HCT116 (cell line): ENCODE measurements around the gene C10orf120. TPM values are rescaled to one million over a fixed set of nuclear protein-coding genes. Genes with fewer than 3 reads are reported as not detected.

Source experiments
- ATAC-seq: fragments of 200-7000 bp; cut with Tn5 transposase; 2 replicates; pipeline ENCODE4 v1.9.1; 2020; ENCODE audit warnings: mild to moderate bottlenecking, moderate library complexity
- BruUV-seq: library from RNA; stranded (reverse); fragments of 400-500 nt; replicated peaks from 2 replicates; lab custom pipeline; 2021; lab: Mats Ljungman, UMichigan
- CTCF ChIA-PET: fragments of 300-600 bp; sonication (Branson Sonifier 250); formaldehyde crosslinking; loops from one replicate; lab custom pipeline; 2021; ENCODE audit warnings: antibody characterized with exemption; lab: Charles Lee
- POLR2A ChIA-PET: fragments of 300-600, 350-600 bp; sonication (Branson Sonifier 250); formaldehyde crosslinking; loops from one replicate; lab custom pipeline; 2021; ENCODE audit warnings: antibody characterized with exemption; lab: Charles Lee
- RAD21 ChIA-PET, 2 experiments: fragments of 300-600 bp; sonication (Branson Sonifier 250); formaldehyde crosslinking; loops; one replicate each; lab custom pipeline; 2023; ENCODE audit warnings: low total read pairs in 2 of 2; ENCODE audit not compliant: uncharacterized antibody in 2 of 2, unreplicated experiment in 2 of 2, low non-redundant PET in 1 of 2; lab: Charles Lee
- DNase-seq: peaks from one replicate; pipeline ENCODE4 v3.0.0-alpha.2; 2010; ENCODE audit warnings: low read depth, low spot score
- H2AFZ ChIP-seq: fragments of 200-600 bp; shearing (Covaris generic), sonication (generic); 2 replicates; pipeline ENCODE4 v1.6.1; 2017; ENCODE audit warnings: low read depth, mixed run types, mixed read lengths, antibody characterized with exemption, low read length; ENCODE audit not compliant: poor library complexity, severe bottlenecking
- H3K27ac ChIP-seq: 2 replicates; pipeline ENCODE4 v1.5.1; 2012; ENCODE audit warnings: low read depth, low read length
- H3K27me3 ChIP-seq: fragments of 200-600 bp; sonication (generic); 2 replicates; pipeline ENCODE4 v1.6.1; 2016; ENCODE audit warnings: mixed run types, low read length, mixed read lengths; ENCODE audit not compliant: insufficient read depth
- H3K36me3 ChIP-seq, 2 experiments: fragments of 200-500 bp in 1 of 2; fragments of 200-600 bp in 1 of 2; sonication (Bioruptor generic) in 1 of 2; sonication (generic) in 1 of 2; 2 replicates each; pipeline versions ENCODE4 v1.5.1 to v1.6.1; 2014 to 2016; ENCODE audit warnings: low read length in 2 of 2, inconsistent platforms in 1 of 2, mixed read lengths in 1 of 2, mixed run types in 1 of 2; ENCODE audit not compliant: insufficient read depth in 2 of 2, control insufficient read depth in 1 of 2
- H3K4me1 ChIP-seq, 2 experiments: fragments of 200-600 bp in 1 of 2; sonication (generic) in 1 of 2; 2 replicates each; pipeline versions ENCODE4 v1.5.1 to v1.6.1; 2012 to 2017; ENCODE audit warnings: low read length in 2 of 2, inconsistent platforms in 1 of 2, mild to moderate bottlenecking in 1 of 2, mixed read lengths in 1 of 2, mixed run types in 1 of 2, moderate library complexity in 1 of 2; ENCODE audit not compliant: insufficient read depth in 2 of 2, control insufficient read depth in 1 of 2
- H3K4me2 ChIP-seq: fragments of 200-600 bp; sonication (generic); 2 replicates; pipeline ENCODE4 v1.6.1; 2017; ENCODE audit warnings: mixed run types, low read length, mixed read lengths
- H3K4me3 ChIP-seq, 2 experiments: fragments of 200-600 bp in 1 of 2; sonication (generic) in 1 of 2; replicated peaks in 1 of 2; 2 replicates each; pipeline ENCODE4 v1.5.1; 2011 to 2016; ENCODE audit warnings: low read length in 2 of 2, control low read depth in 1 of 2, low read depth in 1 of 2, mild to moderate bottlenecking in 1 of 2, mixed read lengths in 1 of 2, mixed run types in 1 of 2
- H3K79me2 ChIP-seq: fragments of 200-600 bp; sonication (generic); 2 replicates; pipeline ENCODE4 v1.6.1; 2017; ENCODE audit warnings: mild to moderate bottlenecking, mixed run types, low read length, moderate library complexity, mixed read lengths; ENCODE audit not compliant: insufficient read depth
- H3K9ac ChIP-seq: fragments of 200-600 bp; sonication (generic); 2 replicates; pipeline ENCODE4 v1.6.1; 2016; ENCODE audit warnings: low read length, mixed read lengths
- H3K9me2 ChIP-seq: fragments of 200-600 bp; sonication (generic), shearing (Covaris generic); 2 replicates; pipeline ENCODE4 v1.6.1; 2017; ENCODE audit warnings: mixed run types, mild to moderate bottlenecking, moderate library complexity; ENCODE audit not compliant: insufficient read depth
- H3K9me3 ChIP-seq, 2 experiments: fragments of 200-500 bp in 1 of 2; fragments of 200-600 bp in 1 of 2; sonication (Bioruptor generic) in 1 of 2; sonication (generic) in 1 of 2; 2 replicates each; pipeline ENCODE4 v1.6.1; 2014 to 2017; ENCODE audit warnings: low read length in 2 of 2, mixed read lengths in 2 of 2, inconsistent platforms in 1 of 2, low read depth in 1 of 2, mild to moderate bottlenecking in 1 of 2, mixed run types in 1 of 2, moderate library complexity in 1 of 2; ENCODE audit not compliant: control insufficient read depth in 1 of 2, insufficient read depth in 1 of 2
- H4K20me1 ChIP-seq: fragments of 200-600 bp; sonication (generic), shearing (Covaris generic); 2 replicates; pipeline ENCODE4 v1.6.1; 2017; ENCODE audit warnings: mixed run types, mild to moderate bottlenecking, moderate library complexity; ENCODE audit not compliant: insufficient read depth
- ATF3 ChIP-seq: IDR thresholded peaks from 2 replicates; pipeline ENCODE4 v1.6.1; 2012
- CEBPB ChIP-seq: IDR thresholded peaks from 2 replicates; pipeline ENCODE4 v1.6.1; 2012; ENCODE audit warnings: low read depth
- CTCF ChIP-seq, 3 experiments: fragments of 200-600 bp in 1 of 3; sonication (generic) in 1 of 3; IDR thresholded peaks in 2 of 3; conservative IDR thresholded peaks in 1 of 3; 2 replicates each; pipeline ENCODE4 v1.5.1; 2012 to 2017; ENCODE audit warnings: low read depth in 2 of 3, low read length in 2 of 3, antibody characterized with exemption in 1 of 3, borderline replicate concordance in 1 of 3, control low read depth in 1 of 3, mild to moderate bottlenecking in 1 of 3, mixed read lengths in 1 of 3, mixed run types in 1 of 3, moderate library complexity in 1 of 3; ENCODE audit not compliant: insufficient read depth in 1 of 3
- EZH2 ChIP-seq: fragments of 200-600 bp; sonication (generic); IDR thresholded peaks from 2 replicates; pipeline ENCODE4 v1.6.1; 2017; ENCODE audit warnings: antibody characterized with exemption, mixed run types
- FOSL1 ChIP-seq: IDR thresholded peaks from 2 replicates; pipeline ENCODE4 v1.6.1; 2012; ENCODE audit warnings: low read depth
- RAD21 ChIP-seq: IDR thresholded peaks from 2 replicates; pipeline ENCODE4 v1.6.1; 2012; ENCODE audit warnings: low read depth, mild to moderate bottlenecking
- SIN3A ChIP-seq: IDR thresholded peaks from 2 replicates; pipeline ENCODE4 v1.6.1; 2012; ENCODE audit warnings: low read depth
- YY1 ChIP-seq: IDR thresholded peaks from 2 replicates; pipeline ENCODE4 v1.6.1; 2011; ENCODE audit warnings: low read length, low read depth, moderate library complexity, mild to moderate bottlenecking; ENCODE audit not compliant: insufficient replicate concordance; ENCODE audit errors: extremely low read depth
- ZFX ChIP-seq: fragments of 450-650 bp; IDR thresholded peaks from 2 replicates; pipeline ENCODE4 v1.6.1; 2017
- ZNF274 ChIP-seq: fragments of 200-500 bp; sonication (Bioruptor generic); IDR thresholded peaks from 2 replicates; pipeline ENCODE4 v1.6.1; 2014; ENCODE audit warnings: mild to moderate bottlenecking, low read depth, low read length, inconsistent platforms
- intact Hi-C: fragments of 100-400 bp; cut with micrococcal nuclease; formaldehyde crosslinking; loops from 2 replicates; pipeline ENCODE4 v1.10.0; 2022
- total RNA-seq: library from RNA; stranded (reverse); gene quantifications from one replicate; pipeline ENCODE4 v1.2.1, GENCODE V29; 2021; ENCODE audit not compliant: unreplicated experiment

Gene C10orf120
- total RNA-seq, 1 experiment from 2014 or later: not detected

DNA sequence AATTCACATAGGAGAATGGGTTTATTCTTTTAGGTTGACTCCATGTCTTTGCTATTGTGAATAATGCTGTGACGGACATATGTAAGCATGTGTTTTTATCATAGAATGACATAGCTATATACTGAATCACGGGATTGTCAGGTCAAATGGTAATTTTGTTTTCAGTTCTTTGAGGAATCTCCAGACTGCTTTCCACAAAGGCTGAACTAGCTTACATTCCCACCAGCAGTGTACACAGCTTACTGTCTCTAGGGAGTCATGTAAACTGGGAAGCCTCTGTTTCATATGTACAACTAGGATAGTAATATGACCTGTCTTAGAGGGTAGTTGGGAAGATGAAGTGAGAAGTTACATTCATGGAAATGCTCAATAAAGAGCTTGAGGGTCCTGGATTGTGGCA is 6.8 kb upstream of the C10orf120 start:
- H3K9ac ChIP-seq: no peak overlapping the region
- H3K4me2 ChIP-seq: no peak overlapping the region
- H3K9me2 ChIP-seq: no peaks in the 10 kb centered on the region
- no peak for TF ChIP-seq RAD21
- no peak for TF ChIP-seq YY1
- TF ChIP-seq SIN3A: no peak
- TF ChIP-seq EZH2: no peak
- TF ChIP-seq ZNF274: no peak
- TF ChIP-seq FOSL1: no peak
- TF ChIP-seq ATF3: no peak
- TF ChIP-seq CEBPB: no peak
- peaks cover 39% of the 10 kb centered on the region for H3K27me3 ChIP-seq
- H3K36me3 ChIP-seq: no peaks in the 10 kb centered on the region
- no peaks in the 10 kb centered on the region for H4K20me1 ChIP-seq
- H3K4me1 ChIP-seq: no peaks in the 10 kb centered on the region
- H2AFZ ChIP-seq: no peak overlapping the region
- intact Hi-C loops: loop anchor here (10.0 kb wide), 2 partner anchors 642 to 1762 kb away; no protein-coding TSS in a partner anchor
- H3K4me3 ChIP-seq: no peak overlapping the region
- no peak for DNase-seq
- ChIA-PET POLR2A (no interaction called here), CTCF (interaction anchor here (1.3 kb wide), 1 partner anchor 427 kb away, joined by 4 read pairs; no protein-coding TSS in a partner anchor), RAD21 (no interaction called here)
- ATAC-seq: no peak
- H3K79me2 ChIP-seq: no peaks in the 10 kb centered on the region
- H3K27ac ChIP-seq: no peak overlapping the region
- H3K9me3 ChIP-seq: no peaks in the 10 kb centered on the region
- BruUV-seq: no TSS peak

DNA sequence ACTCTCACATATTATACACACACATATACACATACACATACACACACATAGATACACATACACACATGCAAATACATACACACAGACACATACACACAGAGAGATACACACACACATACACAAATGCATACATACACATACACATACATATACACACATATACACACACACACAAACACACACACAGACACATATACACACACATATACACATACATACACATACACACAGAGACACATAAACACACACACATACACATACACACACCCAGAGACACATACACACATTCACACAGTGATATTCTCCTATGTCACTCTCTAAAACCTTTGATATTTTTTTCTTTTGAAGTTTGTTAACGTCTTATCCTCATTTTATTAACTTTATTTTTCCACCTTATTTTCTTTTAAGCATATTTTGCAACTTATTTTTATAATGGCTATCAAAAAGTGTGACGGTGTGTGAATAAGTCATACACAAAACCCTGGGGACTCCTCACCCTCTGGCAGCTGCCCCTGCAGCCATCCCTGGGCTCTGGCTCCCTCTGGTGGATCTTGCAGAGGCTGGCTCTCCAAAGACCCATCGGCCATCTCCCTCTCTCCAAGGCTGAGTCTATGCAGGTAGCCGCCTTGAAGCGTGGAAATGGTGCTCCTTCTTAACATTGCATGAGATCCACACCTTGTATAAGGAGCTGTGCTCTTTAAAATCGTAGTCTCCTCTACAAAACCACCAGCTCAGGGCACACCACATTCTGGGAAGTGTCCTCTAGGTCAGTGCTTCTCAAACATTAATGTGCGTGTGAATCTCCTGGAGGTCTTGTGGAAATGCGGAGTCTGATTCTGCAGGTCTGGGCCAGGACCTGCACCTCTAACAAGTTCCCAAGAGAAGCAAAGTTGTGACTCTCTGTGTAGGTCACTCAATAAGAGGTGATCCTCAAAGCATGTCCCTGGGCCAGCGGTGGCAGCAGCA is 4.1 kb upstream of the C10orf120 start:
- ATAC-seq (peak; percentile 99), DNase-seq (peak; percentile 47)
- Histone ChIP-seq H3K27me3 (peaks cover 17% of the 10 kb centered on the region), H2AFZ (no peak overlapping the region), H3K4me1 (no peaks in the 10 kb centered on the region), H3K4me2 (no peak overlapping the region), H3K9me3 (no peaks in the 10 kb centered on the region), H3K9me2 (no peaks in the 10 kb centered on the region), H4K20me1 (no peaks in the 10 kb centered on the region), H3K27ac (no peak overlapping the region), H3K36me3 (no peaks in the 10 kb centered on the region), H3K9ac (no peak overlapping the region), H3K79me2 (no peaks in the 10 kb centered on the region), H3K4me3 (no peak overlapping the region)
- ChIA-PET CTCF (interaction anchor here (0.6 to 1.8 kb wide), 4 partner anchors 10 to 424 kb away, joined by 3 to 21 read pairs (median 10); no protein-coding TSS in a partner anchor), POLR2A (no interaction called here), RAD21 (no interaction called here)
- no TSS peak for BruUV-seq
- intact Hi-C loops: loop anchor here (1.0 to 10.0 kb wide), 10 partner anchors 55 to 1759 kb away; no protein-coding TSS in a partner anchor
- TF ChIP-seq YY1 (peak; percentile 77), ZFX (no peak), RAD21 (peak; percentile 99), CTCF (IDR thresholded peaks at IDR 0.05 in 2 of 3, conservative IDR thresholded peaks at IDR 0.05 in 1 of 3; ENCODE audit: borderline replicate concordance in 1 of 3, insufficient read depth in 1 of 3, low read depth in 2 of 3, low read length in 2 of 3) (peak; percentile 92 to 99 (median 99))
